Loucy (cell line): Measurements from ENCODE around the gene C2orf80.

Experiments
- H2AFZ ChIP-seq: fragments of 200-600 bp; sonication (generic); 2 replicates; pipeline ENCODE4 v1.6.0; 2016; ENCODE audit warnings: antibody characterized with exemption, mild to moderate bottlenecking, low read length, moderate library complexity
- H3F3A ChIP-seq: fragments of 200-600 bp; 2 replicates; pipeline ENCODE4 v1.6.0; 2016; ENCODE audit warnings: antibody characterized with exemption, low read depth, mild to moderate bottlenecking
- H3K27me3 ChIP-seq: fragments of 200-600 bp; sonication (generic); 2 replicates; pipeline ENCODE4 v1.6.1; 2014; ENCODE audit warnings: low read length, mild to moderate bottlenecking; ENCODE audit not compliant: insufficient read depth, poor library complexity, severe bottlenecking
- H3K36me3 ChIP-seq: fragments of 200-600 bp; sonication (generic); 2 replicates; pipeline ENCODE4 v1.6.1; 2016; ENCODE audit warnings: low read length; ENCODE audit not compliant: insufficient read depth
- H3K4me1 ChIP-seq: fragments of 200-600 bp; sonication (generic); 2 replicates; pipeline ENCODE4 v1.5.1; 2014; ENCODE audit warnings: low read length, mild to moderate bottlenecking; ENCODE audit not compliant: insufficient read depth, poor library complexity, severe bottlenecking
- H3K4me2 ChIP-seq: fragments of 200-600 bp; sonication (generic); 2 replicates; pipeline ENCODE4 v1.6.0; 2014; ENCODE audit warnings: antibody characterized with exemption, low read length, low read depth, mild to moderate bottlenecking; ENCODE audit not compliant: poor library complexity, severe bottlenecking
- H3K4me3 ChIP-seq: fragments of 200-600 bp; sonication (generic); 2 replicates; pipeline ENCODE4 v1.5.1; 2014; ENCODE audit warnings: low read length, mild to moderate bottlenecking, mixed read lengths; ENCODE audit not compliant: poor library complexity, severe bottlenecking
- H3K79me2 ChIP-seq: fragments of 200-600 bp; sonication (generic); 2 replicates; pipeline ENCODE4 v1.6.1; 2014; ENCODE audit warnings: low read length; ENCODE audit not compliant: insufficient read depth
- H3K9ac ChIP-seq: fragments of 200-600 bp; sonication (generic); 2 replicates; pipeline ENCODE4 v1.6.0; 2014; ENCODE audit warnings: mild to moderate bottlenecking, low read depth, low read length, moderate library complexity; ENCODE audit not compliant: poor library complexity, severe bottlenecking
- H3K9me2 ChIP-seq: fragments of 200-600 bp; sonication (generic); replicated peaks from 2 replicates; pipeline ENCODE4 v1.6.1; 2016; ENCODE audit warnings: low read depth, low read length, mixed read lengths
- H3K9me3 ChIP-seq: fragments of 200-600 bp; sonication (generic); 2 replicates; pipeline ENCODE4 v1.6.1; 2014; ENCODE audit warnings: mild to moderate bottlenecking, antibody characterized with exemption, low read length, low read depth; ENCODE audit not compliant: insufficient read depth
- H4K20me1 ChIP-seq: fragments of 200-600 bp; sonication (generic); 2 replicates; pipeline ENCODE4 v1.6.0; 2014; ENCODE audit warnings: antibody characterized with exemption, low read length, mild to moderate bottlenecking; ENCODE audit not compliant: insufficient read depth, poor library complexity, severe bottlenecking
- EZH2phosphoT487 ChIP-seq: fragments of 200-600 bp; IDR thresholded peaks from 2 replicates; pipeline ENCODE4 v1.6.1; 2018; ENCODE audit warnings: antibody characterized with exemption, mild to moderate bottlenecking, moderate library complexity, borderline replicate concordance
- TF ChIP-seq, protein P1 (sequence below): fragments of 200-600 bp; sonication (generic); conservative IDR thresholded peaks from 2 replicates; pipeline ENCODE4 v1.5.1; 2014; ENCODE audit warnings: mild to moderate bottlenecking, antibody characterized with exemption, low read length

The C2orf80 gene

DNA sequence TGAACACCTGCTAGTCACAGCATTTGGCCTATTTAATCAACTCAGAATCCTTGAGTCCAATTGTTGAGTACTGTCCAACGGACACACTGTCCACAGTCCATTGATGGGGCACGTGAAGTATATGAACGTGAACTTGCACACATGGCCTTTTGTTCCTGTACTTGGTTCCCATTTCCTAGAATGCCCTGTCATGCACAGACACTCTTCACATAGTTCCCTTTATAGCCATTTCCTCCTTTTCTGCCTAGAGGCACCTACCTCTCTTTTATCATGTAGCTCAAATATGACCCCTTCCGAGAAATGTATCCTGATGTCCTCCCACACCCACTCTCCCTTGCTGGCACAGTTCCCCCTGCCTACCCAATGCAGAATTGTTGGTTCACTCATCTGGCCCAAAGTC is 17.7 kb downstream of the C2orf80 start:
- TF ChIP-seq EZH2phosphoT487, result no peak
- TF ChIP-seq, protein P1, sequence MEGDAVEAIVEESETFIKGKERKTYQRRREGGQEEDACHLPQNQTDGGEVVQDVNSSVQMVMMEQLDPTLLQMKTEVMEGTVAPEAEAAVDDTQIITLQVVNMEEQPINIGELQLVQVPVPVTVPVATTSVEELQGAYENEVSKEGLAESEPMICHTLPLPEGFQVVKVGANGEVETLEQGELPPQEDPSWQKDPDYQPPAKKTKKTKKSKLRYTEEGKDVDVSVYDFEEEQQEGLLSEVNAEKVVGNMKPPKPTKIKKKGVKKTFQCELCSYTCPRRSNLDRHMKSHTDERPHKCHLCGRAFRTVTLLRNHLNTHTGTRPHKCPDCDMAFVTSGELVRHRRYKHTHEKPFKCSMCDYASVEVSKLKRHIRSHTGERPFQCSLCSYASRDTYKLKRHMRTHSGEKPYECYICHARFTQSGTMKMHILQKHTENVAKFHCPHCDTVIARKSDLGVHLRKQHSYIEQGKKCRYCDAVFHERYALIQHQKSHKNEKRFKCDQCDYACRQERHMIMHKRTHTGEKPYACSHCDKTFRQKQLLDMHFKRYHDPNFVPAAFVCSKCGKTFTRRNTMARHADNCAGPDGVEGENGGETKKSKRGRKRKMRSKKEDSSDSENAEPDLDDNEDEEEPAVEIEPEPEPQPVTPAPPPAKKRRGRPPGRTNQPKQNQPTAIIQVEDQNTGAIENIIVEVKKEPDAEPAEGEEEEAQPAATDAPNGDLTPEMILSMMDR, result no peak
- H3K4me3 ChIP-seq, result no peak overlapping the region
- no peaks in the 10 kb centered on the region for H3K27me3 ChIP-seq
- no peaks in the 10 kb centered on the region for H4K20me1 ChIP-seq
- no peaks in the 10 kb centered on the region for H3K4me1 ChIP-seq
- no peak overlapping the region for H3K4me2 ChIP-seq
- no peak overlapping the region for H3K9ac ChIP-seq
- H2AFZ ChIP-seq, result 0 out of 2 replicates have a peak overlapping the region, but pooled peaks have one; percentile 4
- H3K9me3 ChIP-seq, result no peaks in the 10 kb centered on the region
- no peaks in the 10 kb centered on the region for H3K9me2 ChIP-seq
- H3K79me2 ChIP-seq, result no peaks in the 10 kb centered on the region
- H3F3A ChIP-seq, result no peaks in the 10 kb centered on the region
- no peaks in the 10 kb centered on the region for H3K36me3 ChIP-seq

DNA sequence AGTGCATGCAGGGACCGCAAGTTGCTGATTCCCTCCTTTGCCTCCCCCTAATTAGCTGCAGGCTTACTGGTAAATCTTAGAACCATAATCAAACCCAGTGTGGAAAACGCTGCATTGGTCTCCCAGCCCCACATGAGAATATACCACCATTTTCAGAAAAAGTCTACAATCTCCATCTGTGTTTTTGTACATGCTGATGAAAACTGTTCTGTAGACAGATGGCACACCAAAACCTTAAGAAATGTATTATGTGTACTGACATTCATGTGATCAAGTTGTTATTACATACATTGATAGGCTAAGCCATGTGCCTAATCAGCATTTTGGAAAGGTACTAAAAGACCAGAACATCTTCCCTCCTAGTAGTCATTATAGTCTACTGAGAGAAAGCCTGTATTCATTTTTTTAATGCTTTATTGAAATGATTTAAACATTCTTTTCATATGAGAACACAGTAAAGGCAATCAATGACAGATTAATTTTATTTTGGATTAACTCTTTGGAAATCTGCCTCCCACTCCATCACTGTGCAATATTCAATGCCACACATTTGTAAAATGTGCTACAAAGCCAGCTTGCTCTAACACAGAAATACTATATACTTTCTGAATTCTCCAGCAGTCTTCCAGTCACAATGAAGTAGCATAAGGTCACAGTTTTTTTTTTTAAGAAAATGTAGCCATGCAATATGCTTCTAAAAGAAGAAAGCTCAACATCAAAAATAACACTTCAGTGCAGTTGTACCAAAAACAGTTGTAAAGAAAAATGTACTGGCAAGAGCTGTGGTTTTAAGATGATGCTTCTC is 24.7 kb downstream of the C2orf80 start:
- TF ChIP-seq, protein P1, result no peak
- no peak for TF ChIP-seq EZH2phosphoT487
- H2AFZ ChIP-seq, result no peak overlapping the region
- H3K27me3 ChIP-seq, result no peaks in the 10 kb centered on the region
- H3K36me3 ChIP-seq, result no peaks in the 10 kb centered on the region
- H3K9me3 ChIP-seq, result no peaks in the 10 kb centered on the region
- no peaks in the 10 kb centered on the region for H3K9me2 ChIP-seq
- no peak overlapping the region for H3K4me3 ChIP-seq
- H3K9ac ChIP-seq, result no peak overlapping the region
- no peaks in the 10 kb centered on the region for H3K79me2 ChIP-seq
- H4K20me1 ChIP-seq, result no peaks in the 10 kb centered on the region
- H3K4me1 ChIP-seq, result no peaks in the 10 kb centered on the region
- H3F3A ChIP-seq, result no peaks in the 10 kb centered on the region
- no peak overlapping the region for H3K4me2 ChIP-seq

DNA sequence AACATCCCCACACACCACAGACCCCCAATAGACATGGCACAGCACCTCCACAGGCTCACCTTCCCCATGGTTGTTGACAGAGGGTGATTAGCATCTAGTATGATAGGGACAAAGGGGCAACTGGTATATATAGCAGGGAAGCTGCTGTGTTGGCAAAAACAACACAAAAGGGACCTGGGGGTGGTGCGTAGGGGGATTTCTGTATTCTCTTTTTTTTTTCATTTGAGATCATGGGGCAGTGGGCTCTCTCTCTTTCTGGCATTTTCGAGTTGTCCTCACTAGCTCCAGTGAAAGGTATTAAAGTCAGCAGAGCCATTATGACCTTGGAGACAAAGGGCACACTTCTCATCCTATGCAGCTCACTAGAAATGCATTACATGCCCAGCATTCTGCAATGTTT is 26.3 kb downstream of the C2orf80 start, which contains the start of gene CRYGA:
Gene CRYGA (minus strand): TSS at position 101 of the 400 bp plus-strand sequence. CDS start 33 bp downstream, at position 68.
- Histone ChIP-seq H3K36me3 (no peaks in the 10 kb centered on the region), H3K9me2 (no peaks in the 10 kb centered on the region), H3K27me3 (no peaks in the 10 kb centered on the region), H3K4me3 (no peak within 1 kb of the TSS), H3K4me1 (no peaks in the 10 kb centered on the region), H3F3A (no peaks in the 10 kb centered on the region), H2AFZ (no peak within 1 kb of the TSS; the same call in 1 of the 2 replicates), H3K79me2 (no peaks in the 10 kb centered on the region), H3K4me2 (no peak within 1 kb of the TSS), H3K9ac (no peak within 1 kb of the TSS), H4K20me1 (no peaks in the 10 kb centered on the region), H3K9me3 (no peaks in the 10 kb centered on the region)
- TF ChIP-seq, protein P1, result no peak
- TF ChIP-seq EZH2phosphoT487, result no peak
